Measurements from ENCODE around the gene KIAA0513. TPM values are rescaled to one million over a fixed set of nuclear protein-coding genes. Genes with fewer than 3 reads are reported as not detected.

The KIAA0513 gene
- total and polyA plus RNA-seq, 10 of the 15 experiments (the other 5 are each of a cell fraction or from before 2014, with no cell fraction given), result 0.14 to 5.8 (median 2.0) TPM

DNA sequence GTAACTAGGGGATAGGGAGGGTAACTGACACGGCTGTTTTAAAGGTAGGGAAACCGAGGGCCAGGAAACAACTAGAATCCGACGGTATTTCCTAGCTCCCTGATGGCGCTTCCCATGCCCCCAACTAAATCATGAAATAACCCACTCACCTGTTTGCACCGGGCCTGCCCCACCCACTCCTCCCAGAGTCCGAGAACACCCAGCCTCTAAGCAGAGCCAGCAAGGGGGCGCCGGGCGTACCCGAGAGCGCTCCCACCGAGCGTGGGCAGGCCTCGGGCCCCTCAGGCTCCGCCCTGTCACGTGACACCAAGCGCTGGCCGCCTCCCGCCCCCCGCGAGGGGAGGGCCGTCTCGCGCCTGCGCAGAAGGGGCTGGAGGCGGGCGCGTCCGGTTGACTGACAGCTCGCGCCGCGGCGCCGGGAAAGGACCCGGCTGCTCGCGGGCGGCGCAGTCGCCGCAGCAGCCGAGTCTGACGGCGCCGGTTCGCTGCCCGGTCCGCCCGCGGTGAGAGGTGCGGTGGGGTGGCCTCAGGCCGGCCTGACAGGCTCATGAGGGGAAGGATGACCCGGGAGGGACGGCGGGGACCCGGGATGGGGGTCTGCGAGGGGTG is at the start of gene KIAA0513 (continued):
- TF ChIP-seq ETV6 (conservative IDR thresholded peaks at IDR 0.05 in 1 of 2, IDR thresholded peaks at IDR 0.05 in 1 of 2; ENCODE audit: borderline replicate concordance in 1 of 2, low read depth in 1 of 2), result no peak
- no peak for TF ChIP-seq ESRRA (IDR thresholded peaks at IDR 0.05; ENCODE audit: low read length)
- TF ChIP-seq BHLHE40 (IDR thresholded peaks at IDR 0.05; ENCODE audit: borderline replicate concordance in 1 of 2, low read depth in 2 of 2, low read length in 1 of 2), result peak; percentile 84 to 97
- TF ChIP-seq RELB (IDR thresholded peaks at IDR 0.05; ENCODE audit: low read depth), result peak; percentile 61; the same call in 1 of the 2 replicates
- 0 out of 2 replicates have a peak, but pooled peaks have one; percentile 32 for TF ChIP-seq TBL1XR1 (IDR thresholded peaks at IDR 0.05; ENCODE audit: low read depth, low read length)
- TF ChIP-seq POLR2A (IDR thresholded peaks at IDR 0.05; ENCODE audit: low read depth, low read length), result peak; percentile 90
- TF ChIP-seq DPF2 (IDR thresholded peaks at IDR 0.05), result peak; percentile 99
- TF ChIP-seq SP1 (IDR thresholded peaks at IDR 0.05; ENCODE audit: low read depth, low read length), result peak; percentile 74
- TF ChIP-seq, protein P1, sequence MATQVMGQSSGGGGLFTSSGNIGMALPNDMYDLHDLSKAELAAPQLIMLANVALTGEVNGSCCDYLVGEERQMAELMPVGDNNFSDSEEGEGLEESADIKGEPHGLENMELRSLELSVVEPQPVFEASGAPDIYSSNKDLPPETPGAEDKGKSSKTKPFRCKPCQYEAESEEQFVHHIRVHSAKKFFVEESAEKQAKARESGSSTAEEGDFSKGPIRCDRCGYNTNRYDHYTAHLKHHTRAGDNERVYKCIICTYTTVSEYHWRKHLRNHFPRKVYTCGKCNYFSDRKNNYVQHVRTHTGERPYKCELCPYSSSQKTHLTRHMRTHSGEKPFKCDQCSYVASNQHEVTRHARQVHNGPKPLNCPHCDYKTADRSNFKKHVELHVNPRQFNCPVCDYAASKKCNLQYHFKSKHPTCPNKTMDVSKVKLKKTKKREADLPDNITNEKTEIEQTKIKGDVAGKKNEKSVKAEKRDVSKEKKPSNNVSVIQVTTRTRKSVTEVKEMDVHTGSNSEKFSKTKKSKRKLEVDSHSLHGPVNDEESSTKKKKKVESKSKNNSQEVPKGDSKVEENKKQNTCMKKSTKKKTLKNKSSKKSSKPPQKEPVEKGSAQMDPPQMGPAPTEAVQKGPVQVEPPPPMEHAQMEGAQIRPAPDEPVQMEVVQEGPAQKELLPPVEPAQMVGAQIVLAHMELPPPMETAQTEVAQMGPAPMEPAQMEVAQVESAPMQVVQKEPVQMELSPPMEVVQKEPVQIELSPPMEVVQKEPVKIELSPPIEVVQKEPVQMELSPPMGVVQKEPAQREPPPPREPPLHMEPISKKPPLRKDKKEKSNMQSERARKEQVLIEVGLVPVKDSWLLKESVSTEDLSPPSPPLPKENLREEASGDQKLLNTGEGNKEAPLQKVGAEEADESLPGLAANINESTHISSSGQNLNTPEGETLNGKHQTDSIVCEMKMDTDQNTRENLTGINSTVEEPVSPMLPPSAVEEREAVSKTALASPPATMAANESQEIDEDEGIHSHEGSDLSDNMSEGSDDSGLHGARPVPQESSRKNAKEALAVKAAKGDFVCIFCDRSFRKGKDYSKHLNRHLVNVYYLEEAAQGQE (IDR thresholded peaks at IDR 0.05; ENCODE audit: low read depth, low read length), result no peak
- TF ChIP-seq KDM1A (IDR thresholded peaks at IDR 0.05; ENCODE audit: borderline replicate concordance), result no peak
- no peak for TF ChIP-seq EZH2 (IDR thresholded peaks at IDR 0.05; ENCODE audit: borderline replicate concordance, control insufficient read depth, low read depth, low read length)
- peak; percentile 84 for TF ChIP-seq RELA (IDR thresholded peaks at IDR 0.05; ENCODE audit: borderline replicate concordance, partially characterized antibody)
- TF ChIP-seq TAF1 (IDR thresholded peaks at IDR 0.05; ENCODE audit: borderline replicate concordance, low read depth, low read length), result no peak; the same call in 1 of the 2 replicates
- peak; percentile 67; the same call in 1 of the 2 replicates for TF ChIP-seq ATF3 (IDR thresholded peaks at IDR 0.05; ENCODE audit: borderline replicate concordance, extremely low read depth, low read depth, low read length)
- TF ChIP-seq RCOR1 (conservative IDR thresholded peaks at IDR 0.05; ENCODE audit: low read depth, low read length), result no peak
- no peak for TF ChIP-seq SPI1 (IDR thresholded peaks at IDR 0.05; ENCODE audit: borderline replicate concordance, insufficient read depth, low read depth, low read length)
- TF ChIP-seq BACH1 (IDR thresholded peaks at IDR 0.05; ENCODE audit: borderline replicate concordance), result peak; percentile 75; the same call in 1 of the 2 replicates
- no peak for TF ChIP-seq ZNF217 (IDR thresholded peaks at IDR 0.05)
- TF ChIP-seq, protein P2, sequence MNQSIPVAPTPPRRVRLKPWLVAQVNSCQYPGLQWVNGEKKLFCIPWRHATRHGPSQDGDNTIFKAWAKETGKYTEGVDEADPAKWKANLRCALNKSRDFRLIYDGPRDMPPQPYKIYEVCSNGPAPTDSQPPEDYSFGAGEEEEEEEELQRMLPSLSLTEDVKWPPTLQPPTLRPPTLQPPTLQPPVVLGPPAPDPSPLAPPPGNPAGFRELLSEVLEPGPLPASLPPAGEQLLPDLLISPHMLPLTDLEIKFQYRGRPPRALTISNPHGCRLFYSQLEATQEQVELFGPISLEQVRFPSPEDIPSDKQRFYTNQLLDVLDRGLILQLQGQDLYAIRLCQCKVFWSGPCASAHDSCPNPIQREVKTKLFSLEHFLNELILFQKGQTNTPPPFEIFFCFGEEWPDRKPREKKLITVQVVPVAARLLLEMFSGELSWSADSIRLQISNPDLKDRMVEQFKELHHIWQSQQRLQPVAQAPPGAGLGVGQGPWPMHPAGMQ (IDR thresholded peaks at IDR 0.05; ENCODE audit: borderline replicate concordance), result no peak
- no peak for TF ChIP-seq BMI1 (IDR thresholded peaks at IDR 0.05; ENCODE audit: borderline replicate concordance)
- no peak for TF ChIP-seq NFYA (IDR thresholded peaks at IDR 0.05; ENCODE audit: borderline replicate concordance, low read depth, low read length)
- TF ChIP-seq PKNOX1 (IDR thresholded peaks at IDR 0.05), result peak; percentile 97

Measured in GM12878 (cell line).